Muscle of leg (tissue), 11 donors: Measurements from ENCODE around the gene MS4A10. TPM values are rescaled to one million over a fixed set of nuclear protein-coding genes. Genes with fewer than 3 reads are reported as not detected.

Experiments
- DNase-seq: peaks from one replicate; pipeline ENCODE4 v3.0.0; 2013
- H3K27ac ChIP-seq: one replicate; pipeline ENCODE4 v1.5.1; 2013; ENCODE audit warnings: mild to moderate bottlenecking, low read length, control low read depth
- H3K27me3 ChIP-seq: one replicate; pipeline ENCODE4 v1.6.1; 2013; ENCODE audit warnings: low read length; ENCODE audit not compliant: control insufficient read depth, insufficient read depth
- H3K36me3 ChIP-seq: one replicate; pipeline ENCODE4 v1.6.1; 2013; ENCODE audit warnings: low read length; ENCODE audit not compliant: control insufficient read depth, insufficient read depth
- H3K4me1 ChIP-seq: one replicate; pipeline ENCODE4 v1.6.1; 2013; ENCODE audit warnings: low read length; ENCODE audit not compliant: control insufficient read depth, insufficient read depth
- H3K4me3 ChIP-seq: one replicate; pipeline ENCODE4 v1.5.1; 2013; ENCODE audit warnings: low read length, control low read depth
- H3K9me3 ChIP-seq: replicated peaks from 2 replicates; pipeline ENCODE4 v1.6.1; 2013; ENCODE audit warnings: low read depth, low read length; ENCODE audit not compliant: control insufficient read depth
- WGBS: methylation state at CpG from one replicate; pipeline ENCODE4 v1.1.5; 2013; ENCODE audit warnings: missing lambda C conversion rate; ENCODE audit not compliant: insufficient coverage; 5-methylcytosine and 5-hydroxymethylcytosine counted together
- polyA plus RNA-seq, 8 donors: library from polyadenylated mRNA; unstranded; fragments of 120-200 nt; gene quantifications; one replicate each; pipeline versions ENCODE4 v1.2.1 to v1.2.3, GENCODE V29; 2013; ENCODE audit warnings: inconsistent platforms in 1 of 8, low replicate concordance in 1 of 8; ENCODE audit not compliant: insufficient read length in 8 of 8, insufficient read depth in 1 of 8
- total RNA-seq: library from RNA; stranded (reverse); fragments of 120-200 nt; gene quantifications from one replicate; pipeline ENCODE4 v1.2.4, GENCODE V29; 2013

The MS4A10 gene
- total and polyA plus RNA-seq, 9 donors: 0.09 to 0.11 TPM; not detected in 7

DNA sequence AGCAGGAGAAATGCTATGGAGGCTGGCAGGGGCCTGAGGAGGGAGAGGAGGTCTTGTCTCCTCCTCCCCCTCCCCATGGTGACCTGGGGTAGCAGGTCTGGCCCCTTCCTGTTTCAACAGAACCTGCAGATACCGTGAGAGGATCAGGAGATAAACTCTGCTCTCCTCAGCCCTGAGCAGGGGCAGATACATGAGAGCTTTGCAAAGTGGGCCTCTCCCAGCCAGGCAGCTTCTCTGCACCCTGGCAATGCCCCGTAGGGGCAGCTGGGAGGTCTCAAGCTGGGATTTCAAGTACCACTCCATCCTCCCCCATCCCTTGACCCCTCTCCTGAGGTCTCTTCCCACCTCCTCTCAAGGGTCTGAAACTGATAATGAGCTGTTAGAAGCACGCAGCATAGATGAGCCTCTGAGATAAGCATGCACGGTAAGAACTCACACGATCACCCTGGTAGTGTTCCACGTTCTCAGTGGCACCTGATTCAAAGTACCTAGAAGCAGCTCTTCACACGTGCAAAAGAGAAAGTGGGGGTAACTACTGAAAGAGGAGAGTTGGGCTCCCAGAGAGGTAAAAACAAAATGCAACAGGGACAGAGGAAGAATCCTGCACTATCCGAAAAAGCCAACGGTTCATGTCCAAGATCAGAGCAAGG lies 51.9 kb downstream of the MS4A10 start:
- Histone ChIP-seq H3K27ac (no peak overlapping the region), H3K4me1 (peaks cover 18% of the 10 kb centered on the region), H3K9me3 (no peaks in the 10 kb centered on the region), H3K4me3 (no peak overlapping the region), H3K27me3 (no peaks in the 10 kb centered on the region), H3K36me3 (no peaks in the 10 kb centered on the region)
- DNase-seq: no peak
- 72% methylated on average over 8 of the region's 9 CpGs for WGBS

DNA sequence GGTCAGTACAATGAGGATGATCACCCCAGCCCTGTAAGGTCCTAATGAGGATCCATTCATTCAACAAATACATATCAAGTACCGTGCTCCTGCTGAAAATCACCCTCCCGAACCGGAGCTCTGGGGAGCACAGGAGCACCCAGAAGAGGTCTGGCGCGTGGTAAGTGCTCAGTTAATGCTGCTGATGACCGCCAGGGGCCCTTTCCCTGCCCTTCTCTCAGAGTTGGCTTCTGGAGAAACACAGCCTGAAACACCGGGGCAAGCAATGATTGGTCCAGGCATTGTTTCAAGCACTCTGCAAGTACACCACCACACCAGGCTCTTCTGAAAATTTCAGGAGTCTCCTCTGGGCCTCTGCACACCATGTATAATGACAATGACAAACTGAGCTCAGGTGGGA lies 53.0 kb downstream of the MS4A10 start:
- DNase-seq: no peak
- Histone ChIP-seq H3K27ac (no peak overlapping the region), H3K9me3 (no peaks in the 10 kb centered on the region), H3K4me3 (no peak overlapping the region), H3K27me3 (no peaks in the 10 kb centered on the region), H3K4me1 (peaks cover 26% of the 10 kb centered on the region), H3K36me3 (no peaks in the 10 kb centered on the region)
- 58% methylated on average over 6 of the region's 7 CpGs for WGBS

DNA sequence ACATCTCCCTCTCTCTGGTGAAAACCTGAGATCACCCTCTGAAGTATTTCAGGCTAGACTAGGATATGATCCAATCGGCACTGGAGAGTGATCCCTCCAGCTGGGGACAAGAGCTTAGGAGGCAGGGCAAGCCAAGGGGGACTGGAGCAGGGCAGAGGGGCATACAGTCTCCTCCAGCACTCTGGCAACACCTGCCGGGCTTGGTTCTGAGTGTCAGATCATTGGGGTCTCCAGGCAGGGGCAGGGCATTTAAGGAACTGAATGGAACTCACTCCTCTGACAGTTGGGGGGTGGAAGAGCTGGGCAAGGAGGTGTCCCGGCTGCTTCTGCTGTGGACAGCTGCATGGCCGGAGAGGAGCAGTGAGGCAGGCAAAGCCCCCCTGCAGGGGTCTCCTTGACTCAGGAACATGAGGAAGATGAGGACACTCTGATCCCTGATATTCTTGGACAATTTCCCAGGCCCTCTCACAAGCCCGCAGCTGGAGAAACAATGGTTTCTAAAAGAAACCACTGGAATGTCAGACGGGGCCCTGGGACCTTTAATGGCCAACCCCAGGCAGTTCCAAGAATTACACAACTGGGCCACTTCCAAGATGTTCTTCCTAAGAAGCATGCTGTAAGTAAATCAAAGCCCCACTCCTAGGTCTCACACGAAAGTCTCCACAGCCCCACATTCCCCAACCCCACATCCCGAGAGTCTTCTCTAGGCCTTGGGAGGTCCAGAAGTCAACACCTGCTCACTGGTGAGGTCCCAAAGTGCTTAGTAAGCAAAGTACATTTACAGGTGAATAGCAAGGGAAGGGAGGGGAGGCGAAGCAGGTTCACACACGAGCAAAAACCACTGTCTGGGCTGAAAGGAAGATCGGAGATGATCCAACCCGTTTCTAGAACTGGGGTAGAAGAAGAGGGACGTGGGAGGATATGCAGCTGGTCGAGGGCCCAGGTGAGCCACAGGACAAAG lies 55.6 kb downstream of the MS4A10 start:
- Histone ChIP-seq H3K4me3 (no peak overlapping the region), H3K27ac (peak overlapping the region; percentile 95), H3K4me1 (peaks cover 41% of the 10 kb centered on the region), H3K36me3 (no peaks in the 10 kb centered on the region), H3K27me3 (no peaks in the 10 kb centered on the region), H3K9me3 (no peaks in the 10 kb centered on the region)
- peak; percentile 96 for DNase-seq
- 17% methylated on average over 9 of the region's 14 CpGs for WGBS

DNA sequence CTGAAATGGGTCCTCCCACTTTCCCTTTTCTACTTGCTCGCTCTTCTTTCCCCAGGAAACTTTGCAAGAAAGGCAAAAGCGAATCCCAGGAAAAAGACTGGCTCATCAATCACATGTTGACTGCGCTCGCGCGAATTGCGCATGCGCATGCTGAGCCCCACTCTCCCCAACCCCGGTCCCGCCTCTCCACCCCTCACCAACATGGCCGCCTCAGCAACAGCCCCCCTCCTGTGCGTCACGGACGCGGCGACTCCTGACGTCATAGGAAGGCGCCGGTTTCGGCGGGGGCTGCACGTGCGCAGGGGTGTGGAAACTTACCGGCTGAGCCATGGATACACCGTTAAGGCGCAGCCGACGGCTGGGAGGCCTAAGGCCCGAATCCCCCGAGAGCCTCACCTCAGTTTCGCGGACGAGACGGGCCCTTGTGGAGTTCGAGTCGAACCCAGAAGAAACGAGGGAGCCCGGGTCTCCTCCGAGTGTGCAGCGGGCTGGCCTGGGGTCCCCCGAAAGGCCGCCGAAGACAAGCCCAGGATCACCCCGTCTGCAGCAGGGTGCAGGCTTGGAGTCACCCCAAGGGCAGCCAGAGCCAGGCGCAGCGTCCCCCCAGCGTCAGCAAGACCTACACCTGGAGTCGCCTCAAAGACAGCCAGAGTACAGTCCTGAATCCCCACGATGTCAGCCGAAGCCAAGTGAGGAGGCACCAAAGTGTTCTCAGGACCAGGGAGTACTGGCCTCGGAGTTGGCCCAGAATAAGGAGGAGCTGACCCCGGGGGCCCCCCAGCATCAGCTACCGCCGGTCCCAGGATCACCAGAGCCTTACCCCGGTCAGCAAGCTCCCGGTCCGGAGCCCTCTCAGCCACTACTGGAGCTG lies 56.9 kb downstream of the MS4A10 start, which contains the start of gene CCDC86:
CCDC86 (plus strand) TSS at position 317 of the 871 bp plus-strand sequence; CDS start at position 329, 12 bp downstream.
- H3K4me1 ChIP-seq: peaks cover 41% of the 10 kb centered on the region
- H3K9me3 ChIP-seq: no peaks in the 10 kb centered on the region

DNA sequence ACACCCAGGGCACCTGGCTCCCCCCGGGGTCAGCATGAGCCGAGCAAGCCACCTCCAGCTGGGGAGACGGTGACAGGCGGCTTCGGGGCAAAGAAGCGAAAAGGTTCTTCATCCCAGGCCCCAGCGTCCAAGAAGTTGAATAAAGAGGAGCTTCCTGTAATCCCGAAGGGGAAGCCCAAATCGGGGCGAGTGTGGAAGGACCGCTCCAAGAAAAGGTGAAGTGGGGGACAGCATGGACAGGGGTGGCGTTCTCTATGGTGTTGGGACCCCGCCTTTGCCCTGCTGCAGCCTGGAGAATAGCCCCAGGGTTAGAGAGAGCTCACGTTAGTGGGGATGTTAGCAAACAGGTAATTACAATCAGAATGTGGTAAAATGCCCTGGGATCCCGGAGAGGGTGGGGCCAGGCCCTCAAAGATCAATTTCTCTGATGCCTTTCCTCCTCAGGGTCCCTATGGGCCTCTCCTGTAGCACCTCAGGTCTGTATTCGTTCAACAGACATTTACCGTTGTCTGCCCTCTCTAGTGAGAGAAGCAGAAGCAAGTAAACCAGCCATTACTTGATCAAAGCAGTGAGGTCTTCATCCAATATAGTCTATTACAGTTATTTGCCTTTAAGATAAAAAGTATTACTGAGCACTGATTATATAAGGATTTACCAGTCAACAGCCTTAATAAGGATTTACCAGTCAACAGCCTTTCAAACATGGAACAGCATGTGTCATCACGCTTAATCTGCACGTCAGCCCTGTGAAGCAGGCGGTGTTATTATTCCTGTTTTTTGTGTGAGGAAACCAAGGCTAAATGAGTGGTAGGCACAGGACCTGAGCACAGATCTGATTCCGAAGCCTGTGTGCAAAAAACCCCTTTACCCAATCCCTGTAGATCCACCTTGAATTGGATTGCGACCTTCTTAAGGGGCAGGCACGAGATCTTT lies 57.8 kb downstream of the MS4A10 start:
- DNase-seq: no peak
- H3K4me1 ChIP-seq: peaks cover 41% of the 10 kb centered on the region
- H3K36me3 ChIP-seq: peaks cover 8% of the 10 kb centered on the region
- H3K27ac ChIP-seq: no peak overlapping the region
- H3K27me3 ChIP-seq: no peaks in the 10 kb centered on the region
- H3K4me3 ChIP-seq: peak overlapping the region; percentile 68
- no peaks in the 10 kb centered on the region for H3K9me3 ChIP-seq
- WGBS: 10% methylated on average over 15 of the region's 23 CpGs

More for the DNA sequence above, 56.9 kb downstream of the MS4A10 start, which contains the start of gene CCDC86:
- H3K27ac ChIP-seq: peak within 1 kb of the TSS; percentile 95
- H3K4me3 ChIP-seq: peak within 1 kb of the TSS; percentile 68
- peak; percentile 99 for DNase-seq
- H3K27me3 ChIP-seq: no peaks in the 10 kb centered on the region
- WGBS: under 1% methylated on average over 57 of the region's 57 CpGs
- H3K36me3 ChIP-seq: no peaks in the 10 kb centered on the region

DNA sequence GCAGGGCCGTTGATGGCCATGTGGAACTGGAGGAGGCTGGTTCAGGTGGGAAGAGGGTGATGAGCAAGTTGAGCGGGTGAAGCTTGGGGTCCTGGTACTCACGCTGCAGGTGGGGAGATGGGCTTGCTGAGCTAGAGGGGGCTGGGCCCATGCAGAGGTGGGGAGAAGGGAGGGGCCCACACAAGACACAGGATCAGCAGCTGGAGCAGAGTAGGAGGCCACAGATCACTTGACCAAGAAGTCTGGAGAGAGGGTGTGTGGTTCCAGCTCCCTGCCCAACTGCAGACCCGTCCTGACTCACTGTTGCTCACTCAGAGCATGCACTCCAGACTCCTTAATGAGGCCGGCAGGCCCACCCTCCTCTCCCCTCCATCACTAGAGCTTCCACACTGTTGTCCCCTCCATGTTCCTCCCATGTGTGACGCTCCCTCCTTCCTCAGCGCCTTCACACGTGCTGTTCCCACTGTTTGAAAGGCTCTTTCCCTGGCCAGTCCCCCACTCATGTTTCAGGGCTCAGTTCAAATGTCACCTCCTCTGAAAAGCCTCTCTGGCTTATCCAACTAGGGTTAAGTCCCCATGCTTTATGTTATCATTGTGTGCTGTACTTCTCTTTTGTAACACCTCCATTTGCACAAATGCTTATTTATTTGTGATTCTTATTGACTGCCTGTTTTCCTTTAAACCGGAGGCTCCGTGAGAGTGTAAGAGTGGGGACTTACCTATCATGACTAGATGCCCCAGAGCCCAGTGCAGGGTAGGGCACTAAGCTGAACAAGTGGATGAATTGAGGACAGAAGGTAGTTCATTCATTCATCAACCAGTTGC lies 59.1 kb downstream of the MS4A10 start:
- Histone ChIP-seq H3K36me3 (peaks cover 21% of the 10 kb centered on the region), H3K27me3 (no peaks in the 10 kb centered on the region), H3K4me3 (no peak overlapping the region), H3K9me3 (no peaks in the 10 kb centered on the region), H3K4me1 (peaks cover 41% of the 10 kb centered on the region), H3K27ac (no peak overlapping the region)
- DNase-seq: no peak
- 53% methylated on average over 9 of the region's 10 CpGs for WGBS

DNA sequence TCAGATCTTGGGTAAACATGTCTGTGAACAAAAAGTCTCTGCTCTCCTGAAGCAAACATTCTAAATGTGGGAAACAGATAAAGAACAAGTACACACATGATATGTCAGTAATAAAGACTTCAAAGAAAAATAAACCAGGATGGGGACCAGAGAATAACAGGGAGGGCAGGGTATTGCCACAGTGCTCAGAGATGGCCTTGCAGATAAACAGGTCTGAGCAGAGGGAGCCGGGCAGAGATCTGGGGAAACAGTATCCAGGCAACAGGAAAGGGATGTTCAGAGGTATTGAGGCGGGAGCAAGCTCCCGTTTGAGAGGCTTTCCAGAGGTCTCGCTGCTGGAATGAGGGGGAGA lies 59.7 kb downstream of the MS4A10 start:
- no peak for DNase-seq
- Histone ChIP-seq H3K4me1 (peaks cover 40% of the 10 kb centered on the region), H3K4me3 (no peak overlapping the region), H3K27me3 (no peaks in the 10 kb centered on the region), H3K36me3 (peaks cover 27% of the 10 kb centered on the region), H3K27ac (no peak overlapping the region), H3K9me3 (no peaks in the 10 kb centered on the region)
- 34% methylated on average over 4 of the region's 4 CpGs for WGBS

DNA sequence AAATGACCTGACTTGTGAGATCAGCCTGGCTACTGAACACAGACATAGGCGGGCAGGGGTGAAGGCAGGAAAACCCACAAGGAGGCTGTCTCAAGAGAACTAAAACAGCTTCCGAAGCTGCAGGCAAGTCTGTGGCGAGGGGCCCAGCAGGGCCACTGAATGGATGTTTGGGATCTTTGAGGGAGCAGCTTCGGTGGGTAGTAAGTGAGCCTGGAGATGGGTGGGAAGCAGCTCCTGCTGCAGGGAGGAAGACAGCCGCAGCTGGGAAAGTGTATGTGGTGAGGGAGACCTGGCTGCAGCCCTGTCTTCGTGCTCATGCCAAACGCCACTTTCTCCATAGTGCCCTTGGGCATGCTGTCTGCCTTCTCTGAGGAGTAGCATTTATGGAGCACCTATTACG lies 60.2 kb downstream of the MS4A10 start:
- no peak for DNase-seq
- peaks cover 31% of the 10 kb centered on the region for H3K36me3 ChIP-seq
- H3K9me3 ChIP-seq: no peaks in the 10 kb centered on the region
- no peak overlapping the region for H3K4me3 ChIP-seq
- WGBS: 72% methylated on average over 5 of the region's 8 CpGs
- H3K4me1 ChIP-seq: peaks cover 38% of the 10 kb centered on the region
- H3K27ac ChIP-seq: no peak overlapping the region
- H3K27me3 ChIP-seq: no peaks in the 10 kb centered on the region
